Measurements from ENCODE around the gene WHAMM.

GRCh38 chr15:82798531-82799166, 10.8 kb upstream of the WHAMM start:
- TF ChIP-seq POLR2A (IDR thresholded peaks at IDR 0.05) (no peak), CTCF (IDR thresholded peaks at IDR 0.05) (no peak)
